ENCODE results near the gene EPHB2. TPM values are rescaled to one million over a fixed set of nuclear protein-coding genes. Genes with fewer than 3 reads are reported as not detected.
A peak's percentile ranks its signal among the peaks of the same experiment; 100 is the strongest.

EPHB2 gene
- total RNA-seq, 1 experiment from 2014 or later, result 0.79 TPM

DNA sequence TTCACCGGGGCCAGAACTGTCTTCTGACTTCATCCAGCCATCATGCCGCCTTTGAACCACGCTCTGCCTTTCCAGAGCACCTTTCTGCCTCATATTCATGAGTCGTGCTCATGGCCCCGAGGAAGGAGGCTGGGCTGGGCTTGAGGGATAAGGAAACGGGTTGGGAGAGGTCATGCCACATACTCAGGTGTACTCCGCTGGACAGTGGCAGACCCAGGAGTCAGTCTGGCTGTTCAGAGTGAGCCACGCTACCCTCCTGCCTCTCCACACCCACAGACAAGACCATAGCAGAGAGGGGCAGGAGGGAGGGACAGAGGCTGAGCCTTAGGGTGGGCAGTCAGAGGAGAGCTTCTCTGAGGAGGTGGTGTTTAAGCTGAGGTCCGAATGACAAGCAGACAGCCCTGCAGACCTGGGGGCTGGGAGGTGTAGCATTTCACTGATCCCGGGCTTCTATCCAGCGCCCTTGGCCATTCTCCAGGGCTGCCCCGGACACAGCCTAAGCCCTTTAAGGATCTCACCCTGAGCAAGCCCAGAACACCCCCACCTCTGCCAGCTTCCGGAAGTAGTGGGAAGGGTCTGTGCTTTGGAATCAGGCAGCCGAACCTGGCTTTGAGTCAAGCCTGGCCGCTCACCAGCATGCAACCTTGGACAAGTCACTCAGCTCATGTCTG, 159.7 kb downstream of the EPHB2 start:
- H3K4me3 Mint-ChIP-seq (ENCODE audit: unreplicated experiment), result no peak overlapping the region
- H3K9me3 Mint-ChIP-seq (ENCODE audit: unreplicated experiment), result no peaks in the 10 kb centered on the region
- TF ChIP-seq, protein P1, sequence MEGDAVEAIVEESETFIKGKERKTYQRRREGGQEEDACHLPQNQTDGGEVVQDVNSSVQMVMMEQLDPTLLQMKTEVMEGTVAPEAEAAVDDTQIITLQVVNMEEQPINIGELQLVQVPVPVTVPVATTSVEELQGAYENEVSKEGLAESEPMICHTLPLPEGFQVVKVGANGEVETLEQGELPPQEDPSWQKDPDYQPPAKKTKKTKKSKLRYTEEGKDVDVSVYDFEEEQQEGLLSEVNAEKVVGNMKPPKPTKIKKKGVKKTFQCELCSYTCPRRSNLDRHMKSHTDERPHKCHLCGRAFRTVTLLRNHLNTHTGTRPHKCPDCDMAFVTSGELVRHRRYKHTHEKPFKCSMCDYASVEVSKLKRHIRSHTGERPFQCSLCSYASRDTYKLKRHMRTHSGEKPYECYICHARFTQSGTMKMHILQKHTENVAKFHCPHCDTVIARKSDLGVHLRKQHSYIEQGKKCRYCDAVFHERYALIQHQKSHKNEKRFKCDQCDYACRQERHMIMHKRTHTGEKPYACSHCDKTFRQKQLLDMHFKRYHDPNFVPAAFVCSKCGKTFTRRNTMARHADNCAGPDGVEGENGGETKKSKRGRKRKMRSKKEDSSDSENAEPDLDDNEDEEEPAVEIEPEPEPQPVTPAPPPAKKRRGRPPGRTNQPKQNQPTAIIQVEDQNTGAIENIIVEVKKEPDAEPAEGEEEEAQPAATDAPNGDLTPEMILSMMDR (IDR thresholded peaks at IDR 0.05; ENCODE audit: unreplicated experiment), result no peak
- intact Hi-C loops (cut with micrococcal nuclease), result no loop called here
- H3K27ac Mint-ChIP-seq (ENCODE audit: low read depth, unreplicated experiment), result no peak overlapping the region
- POLR2A ChIA-PET, result no interaction called here
- H3K36me3 Mint-ChIP-seq (ENCODE audit: insufficient read depth, unreplicated experiment), result peaks cover 10% of the 10 kb centered on the region
- BruUV-seq (replicated peaks), result no TSS peak
- peaks cover 7% of the 10 kb centered on the region for H3K4me1 Mint-ChIP-seq (ENCODE audit: insufficient read depth, unreplicated experiment)
- no peaks in the 10 kb centered on the region for H3K27me3 Mint-ChIP-seq (ENCODE audit: insufficient read depth, unreplicated experiment)
- CTCF ChIA-PET, result interaction anchor here (0.6 to 1.7 kb wide), 2 partner anchors 117 to 165 kb away, joined by 3 to 6 read pairs; no protein-coding TSS in a partner anchor
- peak; percentile 82 for DNase-seq (ENCODE audit: unreplicated experiment)

DNA sequence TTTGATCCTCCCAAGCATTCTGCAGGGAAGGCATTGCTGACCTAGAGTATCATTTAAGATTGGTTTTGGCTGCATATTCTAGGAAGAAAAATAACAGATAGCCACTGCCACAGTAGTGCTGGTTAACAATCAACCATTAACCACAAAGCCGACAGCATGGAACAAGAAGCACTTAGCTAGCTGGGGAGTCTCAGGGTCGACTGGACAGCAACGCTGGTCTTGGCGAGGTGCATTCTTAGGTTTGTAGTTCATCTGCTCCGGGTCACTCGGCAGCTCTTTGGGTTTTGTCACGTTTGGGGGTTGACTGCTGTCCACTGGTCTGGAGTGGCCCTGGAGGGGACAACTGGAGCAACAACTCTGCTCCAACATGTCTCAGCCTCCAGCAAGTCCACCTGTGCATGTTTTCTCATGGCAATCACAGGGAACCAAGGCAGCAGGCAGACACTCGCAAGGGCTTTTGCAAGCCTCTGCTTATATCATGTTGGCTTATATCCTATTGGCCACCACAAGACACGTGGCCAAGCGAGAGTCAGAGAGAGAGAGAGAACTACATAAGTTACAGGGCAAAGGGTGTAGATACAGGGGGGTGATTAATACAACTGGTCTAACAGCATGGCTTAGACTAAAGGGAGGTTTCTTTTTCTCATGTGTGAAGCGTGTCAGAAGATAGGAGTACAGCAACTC, 162.5 kb downstream of the EPHB2 start:
- no peak overlapping the region for H3K27ac Mint-ChIP-seq (ENCODE audit: low read depth, unreplicated experiment)
- no peak overlapping the region for H3K4me3 Mint-ChIP-seq (ENCODE audit: unreplicated experiment)
- intact Hi-C loops (cut with micrococcal nuclease), result no loop called here
- CTCF ChIA-PET, result interaction anchor here (1.3 kb wide), 1 partner anchor 16 kb away, joined by 4 read pairs; no protein-coding TSS in a partner anchor
- TF ChIP-seq, protein P1 (IDR thresholded peaks at IDR 0.05; ENCODE audit: unreplicated experiment), result no peak
- no TSS peak for BruUV-seq (replicated peaks)
- POLR2A ChIA-PET, result no interaction called here
- no peaks in the 10 kb centered on the region for H3K9me3 Mint-ChIP-seq (ENCODE audit: unreplicated experiment)
- H3K27me3 Mint-ChIP-seq (ENCODE audit: insufficient read depth, unreplicated experiment), result no peaks in the 10 kb centered on the region
- H3K36me3 Mint-ChIP-seq (ENCODE audit: insufficient read depth, unreplicated experiment), result peaks cover 6% of the 10 kb centered on the region
- no peak for DNase-seq (ENCODE audit: unreplicated experiment)
- peaks cover 7% of the 10 kb centered on the region for H3K4me1 Mint-ChIP-seq (ENCODE audit: insufficient read depth, unreplicated experiment)

DNA sequence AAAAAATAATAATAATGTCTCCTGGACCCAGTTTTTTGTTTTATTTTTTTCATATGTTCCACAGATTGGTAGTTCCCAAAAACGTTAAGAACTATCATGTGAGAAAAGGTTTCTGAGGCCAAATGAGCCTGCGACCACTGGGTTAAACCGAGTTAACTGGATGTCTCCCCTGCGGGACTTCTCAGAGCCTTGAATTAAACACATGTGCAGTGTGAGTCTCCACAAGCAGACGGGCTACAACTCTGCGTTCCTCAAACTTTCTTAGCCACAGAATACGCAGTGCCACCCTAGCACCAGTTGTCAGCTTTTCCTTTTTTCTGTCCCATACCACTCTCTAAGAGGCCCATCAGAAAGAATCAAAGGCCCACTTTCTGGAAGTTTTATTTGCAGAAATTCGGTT, 164.1 kb downstream of the EPHB2 start:
- Mint-ChIP-seq H3K9me3 (ENCODE audit: unreplicated experiment) (no peaks in the 10 kb centered on the region), H3K27me3 (ENCODE audit: insufficient read depth, unreplicated experiment) (no peaks in the 10 kb centered on the region), H3K36me3 (ENCODE audit: insufficient read depth, unreplicated experiment) (peaks cover 6% of the 10 kb centered on the region), H3K4me3 (ENCODE audit: unreplicated experiment) (no peak overlapping the region), H3K4me1 (ENCODE audit: insufficient read depth, unreplicated experiment) (peaks cover 7% of the 10 kb centered on the region), H3K27ac (ENCODE audit: low read depth, unreplicated experiment) (no peak overlapping the region)
- no peak for DNase-seq (ENCODE audit: unreplicated experiment)
- ChIA-PET CTCF (interaction anchor here (1.8 kb wide), 1 partner anchor 170 kb away, joined by 6 read pairs; no protein-coding TSS in a partner anchor), POLR2A (no interaction called here)
- no TSS peak for BruUV-seq (replicated peaks)
- TF ChIP-seq, protein P1 (IDR thresholded peaks at IDR 0.05; ENCODE audit: unreplicated experiment), result no peak
- intact Hi-C loops (cut with micrococcal nuclease), result no loop called here

DNA sequence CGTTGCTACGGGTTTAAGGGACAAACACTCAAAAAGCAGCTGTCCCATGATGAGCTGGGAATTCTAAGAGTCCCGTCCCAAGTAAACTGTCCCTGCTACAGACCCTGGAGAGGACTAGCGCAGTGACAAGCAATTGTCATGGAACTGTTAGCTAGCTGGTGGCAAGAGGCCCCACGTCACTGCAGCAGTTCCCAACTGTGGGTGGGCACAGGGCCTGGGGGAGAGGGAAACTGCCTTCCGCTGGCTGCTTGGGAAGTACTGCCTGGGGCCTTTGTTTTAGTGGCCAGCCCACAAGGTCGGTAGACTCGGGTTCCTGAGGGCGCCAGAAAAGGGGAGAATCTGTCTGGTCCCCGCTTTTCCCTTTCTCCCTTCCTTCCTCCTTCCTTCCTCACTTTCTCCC, 164.6 kb downstream of the EPHB2 start:
- no peaks in the 10 kb centered on the region for H3K9me3 Mint-ChIP-seq (ENCODE audit: unreplicated experiment)
- ChIA-PET CTCF (interaction anchor here (1.8 kb wide), 1 partner anchor 171 kb away, joined by 6 read pairs; no protein-coding TSS in a partner anchor), POLR2A (interaction anchor here (0.6 kb wide), 1 partner anchor 1008 kb away, joined by 3 read pairs; no protein-coding TSS in a partner anchor)
- no TSS peak for BruUV-seq (replicated peaks)
- TF ChIP-seq, protein P1 (IDR thresholded peaks at IDR 0.05; ENCODE audit: unreplicated experiment), result no peak
- no peak for DNase-seq (ENCODE audit: unreplicated experiment)
- peaks cover 6% of the 10 kb centered on the region for H3K36me3 Mint-ChIP-seq (ENCODE audit: insufficient read depth, unreplicated experiment)
- H3K27ac Mint-ChIP-seq (ENCODE audit: low read depth, unreplicated experiment), result no peak overlapping the region
- intact Hi-C loops (cut with micrococcal nuclease), result no loop called here
- H3K4me1 Mint-ChIP-seq (ENCODE audit: insufficient read depth, unreplicated experiment), result peaks cover 5% of the 10 kb centered on the region
- H3K27me3 Mint-ChIP-seq (ENCODE audit: insufficient read depth, unreplicated experiment), result no peaks in the 10 kb centered on the region
- H3K4me3 Mint-ChIP-seq (ENCODE audit: unreplicated experiment), result no peak overlapping the region

Data from MCF 10A (cell line).